Activated naive CD8-positive, alpha-beta T cell (primary cell): ENCODE results near the gene CAMK2N1.

Experiments
- H3K27ac Mint-ChIP-seq: one replicate; pipeline ENCODE4 v1.8.0; 2021; ENCODE audit warnings: mixed read lengths
- H3K27me3 Mint-ChIP-seq: one replicate; pipeline ENCODE4 v1.8.0; 2021; ENCODE audit warnings: mixed read lengths
- H3K36me3 Mint-ChIP-seq: one replicate; pipeline ENCODE4 v1.8.0; 2021; ENCODE audit warnings: mixed read lengths
- H3K4me1 Mint-ChIP-seq: one replicate; pipeline ENCODE4 v1.8.0; 2021; ENCODE audit warnings: low read depth, mixed read lengths
- H3K4me3 Mint-ChIP-seq: one replicate; pipeline ENCODE4 v1.8.0; 2021; ENCODE audit warnings: mild to moderate bottlenecking, mixed read lengths
- H3K9me3 Mint-ChIP-seq: one replicate; pipeline ENCODE4 v1.8.0; 2021; ENCODE audit warnings: low read depth, mixed read lengths

Gene CAMK2N1

GRCh38 chr1:20474996-20475395, 11.0 kb downstream of the CAMK2N1 start:
- no peak overlapping the region for H3K4me3 Mint-ChIP-seq
- no peaks in the 10 kb centered on the region for H3K9me3 Mint-ChIP-seq
- no peak overlapping the region for H3K27ac Mint-ChIP-seq
- peaks cover 2% of the 10 kb centered on the region for H3K4me1 Mint-ChIP-seq
- H3K27me3 Mint-ChIP-seq, result peaks cover 49% of the 10 kb centered on the region
- H3K36me3 Mint-ChIP-seq, result no peaks in the 10 kb centered on the region

GRCh38 chr1:20474333-20474975, 11.6 kb downstream of the CAMK2N1 start:
- Mint-ChIP-seq H3K4me3 (no peak overlapping the region), H3K9me3 (no peaks in the 10 kb centered on the region), H3K27ac (no peak overlapping the region), H3K4me1 (peaks cover 2% of the 10 kb centered on the region), H3K36me3 (no peaks in the 10 kb centered on the region), H3K27me3 (peaks cover 49% of the 10 kb centered on the region)

GRCh38 chr1:20473894-20474293, 12.1 kb downstream of the CAMK2N1 start:
- H3K27ac Mint-ChIP-seq, result no peak overlapping the region
- no peaks in the 10 kb centered on the region for H3K9me3 Mint-ChIP-seq
- no peak overlapping the region for H3K4me3 Mint-ChIP-seq
- no peaks in the 10 kb centered on the region for H3K36me3 Mint-ChIP-seq
- peaks cover 46% of the 10 kb centered on the region for H3K27me3 Mint-ChIP-seq
- H3K4me1 Mint-ChIP-seq, result peaks cover 2% of the 10 kb centered on the region

GRCh38 chr1:20472860-20473711, 12.9 kb downstream of the CAMK2N1 start:
- no peaks in the 10 kb centered on the region for H3K9me3 Mint-ChIP-seq
- H3K27me3 Mint-ChIP-seq, result peaks cover 40% of the 10 kb centered on the region
- no peak overlapping the region for H3K4me3 Mint-ChIP-seq
- no peaks in the 10 kb centered on the region for H3K36me3 Mint-ChIP-seq
- H3K4me1 Mint-ChIP-seq, result peaks cover 2% of the 10 kb centered on the region
- no peak overlapping the region for H3K27ac Mint-ChIP-seq

- no peak overlapping the region for H3K4me3 Mint-ChIP-seq
- H3K9me3 Mint-ChIP-seq, result no peaks in the 10 kb centered on the region
- H3K27me3 Mint-ChIP-seq, result peaks cover 42% of the 10 kb centered on the region
- no peaks in the 10 kb centered on the region for H3K36me3 Mint-ChIP-seq
- H3K4me1 Mint-ChIP-seq, result peaks cover 2% of the 10 kb centered on the region
- no peak overlapping the region for H3K27ac Mint-ChIP-seq
Measured at GRCh38 chr1:20472121-20472520, 13.9 kb downstream of the CAMK2N1 start.

GRCh38 chr1:20470194-20470593, 15.8 kb downstream of the CAMK2N1 start:
- H3K4me1 Mint-ChIP-seq, result peaks cover 8% of the 10 kb centered on the region
- H3K9me3 Mint-ChIP-seq, result no peaks in the 10 kb centered on the region
- no peak overlapping the region for H3K4me3 Mint-ChIP-seq
- H3K27ac Mint-ChIP-seq, result no peak overlapping the region
- no peaks in the 10 kb centered on the region for H3K36me3 Mint-ChIP-seq
- H3K27me3 Mint-ChIP-seq, result peaks cover 38% of the 10 kb centered on the region

- Mint-ChIP-seq H3K9me3 (no peaks in the 10 kb centered on the region), H3K4me1 (peaks cover 8% of the 10 kb centered on the region), H3K4me3 (no peak overlapping the region), H3K27ac (no peak overlapping the region), H3K27me3 (peaks cover 33% of the 10 kb centered on the region), H3K36me3 (no peaks in the 10 kb centered on the region)
Measured at GRCh38 chr1:20469406-20470076, 16.5 kb downstream of the CAMK2N1 start.

GRCh38 chr1:20466273-20466672, 19.7 kb downstream of the CAMK2N1 start:
- Mint-ChIP-seq H3K9me3 (no peaks in the 10 kb centered on the region), H3K4me3 (no peak overlapping the region), H3K36me3 (no peaks in the 10 kb centered on the region), H3K27me3 (peaks cover 21% of the 10 kb centered on the region), H3K27ac (no peak overlapping the region), H3K4me1 (peaks cover 8% of the 10 kb centered on the region)

- no peak overlapping the region for H3K4me3 Mint-ChIP-seq
- peaks cover 8% of the 10 kb centered on the region for H3K4me1 Mint-ChIP-seq
- H3K27ac Mint-ChIP-seq, result no peak overlapping the region
- H3K36me3 Mint-ChIP-seq, result no peaks in the 10 kb centered on the region
- no peaks in the 10 kb centered on the region for H3K9me3 Mint-ChIP-seq
- peaks cover 21% of the 10 kb centered on the region for H3K27me3 Mint-ChIP-seq
Measured at GRCh38 chr1:20465187-20465586, 20.8 kb downstream of the CAMK2N1 start.

GRCh38 chr1:20463502-20463901, 22.5 kb downstream of the CAMK2N1 start:
- peaks cover 28% of the 10 kb centered on the region for H3K27me3 Mint-ChIP-seq

GRCh38 chr1:20462397-20462796, 23.6 kb downstream of the CAMK2N1 start:
- peaks cover 26% of the 10 kb centered on the region for H3K27me3 Mint-ChIP-seq
- peaks cover 8% of the 10 kb centered on the region for H3K4me1 Mint-ChIP-seq
- no peaks in the 10 kb centered on the region for H3K9me3 Mint-ChIP-seq
- no peaks in the 10 kb centered on the region for H3K36me3 Mint-ChIP-seq
- no peak overlapping the region for H3K4me3 Mint-ChIP-seq
- H3K27ac Mint-ChIP-seq, result no peak overlapping the region

More at GRCh38 chr1:20463502-20463901, 22.5 kb downstream of the CAMK2N1 start:
- Mint-ChIP-seq H3K9me3 (no peaks in the 10 kb centered on the region), H3K4me3 (no peak overlapping the region), H3K36me3 (no peaks in the 10 kb centered on the region), H3K4me1 (peaks cover 8% of the 10 kb centered on the region), H3K27ac (no peak overlapping the region)

- H3K27me3 Mint-ChIP-seq, result peaks cover 22% of the 10 kb centered on the region
- H3K27ac Mint-ChIP-seq, result no peak overlapping the region
- no peak overlapping the region for H3K4me3 Mint-ChIP-seq
Measured at GRCh38 chr1:20458717-20459116, 27.3 kb downstream of the CAMK2N1 start.

GRCh38 chr1:20454004-20454403, 32.0 kb downstream of the CAMK2N1 start:
- H3K36me3 Mint-ChIP-seq, result no peaks in the 10 kb centered on the region
- no peaks in the 10 kb centered on the region for H3K9me3 Mint-ChIP-seq
- no peaks in the 10 kb centered on the region for H3K4me1 Mint-ChIP-seq
- H3K4me3 Mint-ChIP-seq, result no peak overlapping the region
- H3K27me3 Mint-ChIP-seq, result peaks cover 18% of the 10 kb centered on the region
- H3K27ac Mint-ChIP-seq, result no peak overlapping the region

More at GRCh38 chr1:20458717-20459116, 27.3 kb downstream of the CAMK2N1 start:
- H3K36me3 Mint-ChIP-seq, result no peaks in the 10 kb centered on the region
- no peaks in the 10 kb centered on the region for H3K4me1 Mint-ChIP-seq
- H3K9me3 Mint-ChIP-seq, result no peaks in the 10 kb centered on the region

GRCh38 chr1:20449735-20450311, 36.2 kb downstream of the CAMK2N1 start:
- Mint-ChIP-seq H3K27ac (no peak overlapping the region), H3K4me1 (no peaks in the 10 kb centered on the region), H3K9me3 (no peaks in the 10 kb centered on the region), H3K27me3 (peaks cover 12% of the 10 kb centered on the region), H3K4me3 (no peak overlapping the region), H3K36me3 (no peaks in the 10 kb centered on the region)

- H3K36me3 Mint-ChIP-seq, result no peaks in the 10 kb centered on the region
- H3K27ac Mint-ChIP-seq, result no peak overlapping the region
- peaks cover 12% of the 10 kb centered on the region for H3K27me3 Mint-ChIP-seq
- no peak overlapping the region for H3K4me3 Mint-ChIP-seq
- H3K4me1 Mint-ChIP-seq, result no peaks in the 10 kb centered on the region
- H3K9me3 Mint-ChIP-seq, result no peaks in the 10 kb centered on the region
Measured at GRCh38 chr1:20448671-20449071, 37.3 kb downstream of the CAMK2N1 start.
